COR-L47 (cell line): ENCODE data around the gene JAG2.
"Not testable (repeated sequence)": the region's sequence is repeated elsewhere in the genome, so short reads cannot be mapped to it uniquely, and the experiment has no call there.

Experiments used
- DNase-seq: peaks from one replicate; lab custom pipeline; 2025; lab: John Stamatoyannopoulos, UW

Gene JAG2

DNA sequence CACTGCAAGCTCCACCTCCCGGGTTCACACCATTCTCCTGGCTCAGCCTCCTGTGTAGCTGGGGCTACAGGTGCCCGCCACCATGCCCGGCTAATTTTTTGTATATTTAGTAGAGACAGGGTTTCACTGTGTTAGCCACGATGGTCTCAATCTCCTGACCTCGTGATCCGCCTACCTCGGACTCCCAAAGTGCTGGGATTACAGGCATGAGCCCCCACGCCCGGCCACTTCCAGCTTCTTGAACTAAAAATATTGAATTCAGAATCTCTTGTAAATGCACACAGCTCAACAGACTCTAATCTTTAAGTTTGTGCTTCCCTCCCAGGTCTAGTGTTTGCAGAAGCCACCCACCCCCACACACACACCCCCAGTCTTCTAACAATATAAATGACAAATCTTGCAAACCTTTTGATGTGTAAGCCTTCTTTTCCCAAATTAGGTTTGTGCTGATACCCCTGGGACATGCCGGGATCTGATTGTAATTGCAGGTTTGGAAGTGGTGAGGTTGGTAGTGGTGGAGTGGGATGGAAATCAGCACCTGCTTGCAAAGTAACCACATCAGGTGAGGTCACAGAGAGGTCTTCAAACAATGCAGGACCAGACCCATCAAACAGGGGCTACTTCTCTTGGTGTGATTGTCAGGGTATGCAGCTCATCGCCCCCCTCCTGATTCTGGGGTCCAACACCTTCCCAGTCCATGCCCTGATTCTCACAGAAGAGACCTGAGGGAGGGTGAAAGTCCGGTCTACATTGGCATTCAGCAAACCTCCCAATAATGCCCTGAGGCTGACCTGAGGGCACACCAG, 51.9 kb downstream of the JAG2 start:
- no peak for DNase-seq

- DNase-seq = not testable (repeated sequence)
Measured at GRCh38 chr14:105109243-105109642, 59.3 kb downstream of the JAG2 start.

- no peak for DNase-seq
Measured at GRCh38 chr14:105108516-105108864, 60.1 kb downstream of the JAG2 start.

GRCh38 chr14:105107781-105108515, 60.6 kb downstream of the JAG2 start:
- DNase-seq = no peak

DNA sequence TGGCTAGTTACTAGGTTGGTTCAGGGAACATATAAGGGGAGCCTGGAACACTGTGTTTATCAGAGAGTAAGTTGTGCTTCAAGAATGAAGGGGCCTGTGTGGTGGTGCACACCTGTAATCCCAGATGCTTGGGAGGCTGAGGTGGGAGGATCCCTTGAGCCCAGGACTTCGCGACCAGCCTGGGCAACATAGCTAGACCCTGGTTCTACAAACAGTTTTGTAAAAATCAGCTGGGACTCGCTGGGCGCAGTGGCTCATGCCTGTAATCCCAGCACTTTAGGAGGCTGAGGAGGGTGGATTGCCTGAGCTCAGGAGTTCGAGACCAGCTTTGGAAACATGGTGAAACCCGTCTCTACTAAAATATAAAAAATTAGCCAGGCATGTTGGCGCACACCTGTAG, 61.2 kb downstream of the JAG2 start:
- DNase-seq = no peak

- no peak for DNase-seq
Measured at GRCh38 chr14:105105158-105105557, 63.4 kb downstream of the JAG2 start.

DNA sequence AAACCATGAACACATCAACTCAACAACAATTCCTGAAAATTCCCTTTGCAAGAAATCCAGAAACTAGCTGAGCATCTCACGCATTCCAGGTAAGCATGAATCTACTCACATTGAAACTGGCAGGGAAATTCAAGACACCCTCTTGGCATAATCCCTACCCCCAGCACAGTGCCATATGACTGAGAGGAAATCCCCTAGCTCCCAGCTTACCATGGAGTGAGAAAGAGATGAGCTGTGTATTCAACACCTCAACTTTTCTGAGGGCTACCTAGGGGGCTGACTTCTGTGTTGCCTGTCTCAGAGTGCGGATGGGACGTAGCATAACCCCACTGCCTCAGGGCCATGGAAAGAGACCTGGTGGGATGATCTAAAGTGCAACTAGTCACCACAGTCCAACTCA, 65.7 kb downstream of the JAG2 start:
- no peak for DNase-seq

GRCh38 chr14:105102361-105102870, 66.2 kb downstream of the JAG2 start:
- DNase-seq = no peak

GRCh38 chr14:105100910-105101309, 67.7 kb downstream of the JAG2 start:
- DNase-seq = no peak

DNA sequence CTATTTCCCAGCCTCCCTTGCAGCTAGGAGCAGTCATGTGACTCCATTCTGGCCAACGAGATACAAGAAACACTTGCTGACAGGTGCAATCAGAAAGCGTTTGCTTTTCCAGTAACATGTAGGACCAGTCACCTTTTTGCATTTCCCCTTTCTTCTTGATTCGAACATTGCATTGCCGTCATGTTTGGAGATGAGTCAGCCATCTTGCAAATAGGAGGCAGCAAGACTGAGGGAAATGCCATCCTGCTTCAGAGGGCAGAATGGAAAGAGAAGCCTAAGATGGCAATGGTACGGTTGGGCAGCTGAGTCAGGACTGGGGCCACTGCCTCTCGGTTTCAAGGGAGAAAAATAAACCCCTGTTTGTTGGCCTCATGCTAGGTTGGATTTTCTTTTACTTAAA, 68.8 kb downstream of the JAG2 start:
- DNase-seq = no peak

- DNase-seq = no peak
Measured at GRCh38 chr14:105098316-105098715, 70.3 kb downstream of the JAG2 start.

DNA sequence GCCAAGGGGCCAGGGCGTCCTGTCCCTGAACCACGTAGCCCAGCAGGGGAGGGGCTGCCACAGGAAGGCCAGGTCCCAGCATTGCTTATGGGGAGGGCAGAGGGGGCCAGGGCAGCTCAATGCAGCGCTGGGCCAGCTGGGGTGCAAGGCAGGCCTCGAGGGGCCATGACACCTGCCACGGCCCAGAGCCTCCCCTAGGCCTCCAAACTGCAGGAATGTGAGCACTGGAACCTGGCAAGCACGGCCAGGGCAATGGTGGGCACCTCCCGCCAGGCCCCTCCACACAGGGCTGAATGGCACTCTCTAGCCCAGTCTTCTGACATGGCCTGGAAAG, 70.8 kb downstream of the JAG2 start:
- DNase-seq = no peak

DNA sequence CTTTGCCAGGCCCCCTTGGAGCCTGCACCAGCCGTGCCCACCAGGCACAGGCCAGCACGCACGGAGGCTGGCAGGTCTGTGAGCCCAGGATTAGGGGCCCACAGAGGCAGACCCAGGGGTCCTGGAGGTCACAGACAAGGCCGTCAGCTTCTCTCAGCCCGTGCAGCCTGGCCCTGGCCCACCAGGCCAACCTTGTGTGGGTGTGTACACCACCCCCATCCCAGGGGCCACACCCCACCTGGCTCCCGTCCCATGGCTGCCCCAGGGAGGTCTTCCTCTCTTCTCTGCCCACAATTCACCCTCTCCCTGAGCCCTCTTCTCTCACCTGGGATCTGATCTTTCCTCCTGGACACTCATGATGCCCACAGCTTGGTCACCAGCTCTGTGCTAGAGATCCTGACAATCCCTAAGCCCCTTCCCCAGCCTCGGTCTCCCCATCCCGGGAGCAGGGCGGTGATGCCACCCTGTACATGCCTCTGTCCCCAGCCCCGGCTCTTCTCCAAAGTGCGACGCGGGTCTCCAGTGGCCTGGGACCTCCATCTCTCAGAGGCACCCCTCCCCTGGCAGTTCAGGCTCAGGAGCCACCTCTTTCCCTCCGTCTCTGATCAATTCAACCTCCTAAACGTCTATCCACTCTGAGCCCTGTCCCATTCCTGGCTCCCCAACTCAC, 72.2 kb downstream of the JAG2 start:
- DNase-seq = no peak

DNA sequence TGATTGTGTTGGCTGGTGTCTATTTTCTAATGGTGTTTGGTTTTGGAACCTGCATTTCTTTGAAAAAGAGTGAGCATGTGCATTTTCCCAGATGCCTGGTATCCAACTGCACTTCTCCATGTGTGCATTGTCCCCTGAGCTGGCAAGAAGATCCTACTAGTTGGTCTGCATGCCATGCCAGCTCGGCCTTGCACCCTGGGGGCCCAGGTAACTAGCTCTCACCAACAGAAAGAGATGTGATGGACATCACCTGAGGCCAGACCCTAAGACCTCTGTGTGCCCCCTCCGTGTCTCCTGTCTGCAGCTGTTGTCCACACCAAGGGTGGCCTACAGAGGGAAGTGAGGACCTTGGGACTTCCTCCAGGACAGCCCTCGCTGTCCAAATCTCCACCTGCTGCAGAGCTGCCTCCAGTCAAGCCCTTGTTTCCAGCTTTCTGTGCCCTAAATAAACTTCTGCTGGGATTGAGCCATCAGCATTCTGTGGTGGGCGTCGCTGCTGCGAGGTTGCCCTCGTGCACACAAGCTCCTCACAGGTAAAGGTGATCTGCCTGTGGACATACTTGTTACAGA, 73.3 kb downstream of the JAG2 start:
- DNase-seq = no peak

DNA sequence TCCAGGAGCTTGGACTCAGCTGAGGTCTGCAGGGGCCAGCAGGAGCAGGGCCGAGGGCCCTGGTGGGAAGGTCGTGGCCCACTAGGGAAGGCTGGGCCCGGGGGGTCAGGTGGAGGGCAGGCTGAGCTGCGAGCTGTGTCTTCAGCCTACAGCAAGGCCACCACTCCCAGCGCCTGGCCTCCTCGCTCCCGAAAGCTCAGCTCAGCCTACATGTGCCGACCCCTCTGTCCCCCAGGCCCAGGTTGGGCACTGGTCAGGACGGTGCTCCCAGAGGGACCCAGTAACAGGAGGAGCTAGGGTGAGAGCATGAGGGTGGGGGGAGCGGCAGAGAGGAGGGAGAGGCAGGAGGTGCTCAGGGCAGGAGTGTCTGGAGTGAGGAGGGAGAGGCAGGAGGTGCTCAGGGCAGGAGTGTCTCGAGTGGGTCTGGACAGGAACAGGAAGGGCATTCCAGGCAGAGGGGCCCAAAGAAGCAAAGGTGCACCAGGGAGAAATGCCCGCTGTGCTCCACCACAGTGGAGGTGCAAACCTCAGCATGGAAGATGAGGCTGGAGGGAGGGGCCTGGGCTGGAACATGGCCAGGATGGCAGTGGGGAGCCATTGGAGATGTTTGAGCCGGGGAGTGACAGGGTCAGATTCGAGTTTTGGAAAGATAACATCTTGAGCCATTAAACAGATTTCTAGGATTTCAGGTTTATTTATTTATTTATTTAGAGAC, 74.2 kb downstream of the JAG2 start:
- DNase-seq = no peak

GRCh38 chr14:105093431-105094192, 75.0 kb downstream of the JAG2 start:
- peak; percentile 32 for DNase-seq

GRCh38 chr14:105093038-105093430, 75.5 kb downstream of the JAG2 start:
- no peak for DNase-seq

GRCh38 chr14:105092171-105093037, 76.2 kb downstream of the JAG2 start:
- no peak for DNase-seq

DNA sequence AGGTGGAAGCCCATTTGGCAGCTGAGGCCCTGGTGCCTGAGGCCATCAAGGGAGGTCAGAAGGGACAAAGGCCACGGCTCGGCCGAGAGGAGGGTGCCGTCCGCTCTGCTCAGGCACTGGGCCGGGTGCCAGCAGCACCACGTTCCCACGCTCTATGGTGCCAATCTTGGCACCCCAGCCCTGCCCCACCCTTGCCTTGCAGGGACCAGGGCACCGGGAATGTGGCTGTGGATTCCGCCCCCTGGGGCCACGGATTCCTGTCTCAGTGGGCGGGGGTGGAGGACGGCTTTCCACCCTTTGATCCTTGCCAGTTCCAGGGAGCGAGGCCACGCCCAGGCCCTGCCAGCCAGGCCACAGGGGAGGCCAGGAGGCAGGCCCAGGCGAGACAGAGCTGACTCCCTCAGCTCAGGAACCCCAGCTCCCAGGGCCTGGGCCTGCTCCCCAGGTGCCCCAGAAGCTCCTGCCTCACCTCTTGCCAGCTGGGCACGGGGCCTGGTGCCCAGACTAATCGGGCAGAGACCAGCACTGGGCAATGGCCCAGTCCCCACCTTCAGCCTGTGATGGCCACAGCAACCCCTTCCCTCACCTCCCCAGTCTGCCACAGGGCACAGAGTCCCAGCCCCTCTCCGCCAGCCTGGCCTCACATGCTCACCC, 76.9 kb downstream of the JAG2 start:
- DNase-seq = peak; percentile 69

DNA sequence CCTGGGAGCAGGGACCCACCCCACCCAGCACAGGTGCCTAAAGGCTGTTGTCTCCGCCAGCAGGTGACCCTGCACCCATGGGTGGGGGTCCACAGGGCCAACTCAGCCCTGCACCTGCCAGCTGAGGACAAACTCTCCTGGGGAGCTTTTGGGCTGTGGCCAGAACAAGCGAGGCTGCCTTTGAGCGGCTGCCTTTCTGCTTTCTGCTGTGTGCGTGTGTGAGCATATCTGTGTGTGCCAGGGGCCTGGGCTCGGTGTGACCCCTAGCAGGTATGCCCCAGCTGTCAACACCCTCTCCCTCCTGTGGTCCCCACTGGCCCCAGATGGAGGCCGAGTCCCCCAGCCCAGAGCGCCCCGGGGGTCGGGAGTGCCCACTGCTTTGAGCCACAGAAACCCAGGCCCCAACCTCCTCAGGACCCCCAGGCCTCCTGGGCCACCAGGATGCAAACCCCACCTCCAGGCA, 77.5 kb downstream of the JAG2 start:
- DNase-seq = peak; percentile 74
